ENCODE results near the gene AK1.
"Not testable (repeated sequence)": the region's sequence is repeated elsewhere in the genome, so short reads cannot be mapped to it uniquely, and the experiment has no call there.

Gene AK1

DNA sequence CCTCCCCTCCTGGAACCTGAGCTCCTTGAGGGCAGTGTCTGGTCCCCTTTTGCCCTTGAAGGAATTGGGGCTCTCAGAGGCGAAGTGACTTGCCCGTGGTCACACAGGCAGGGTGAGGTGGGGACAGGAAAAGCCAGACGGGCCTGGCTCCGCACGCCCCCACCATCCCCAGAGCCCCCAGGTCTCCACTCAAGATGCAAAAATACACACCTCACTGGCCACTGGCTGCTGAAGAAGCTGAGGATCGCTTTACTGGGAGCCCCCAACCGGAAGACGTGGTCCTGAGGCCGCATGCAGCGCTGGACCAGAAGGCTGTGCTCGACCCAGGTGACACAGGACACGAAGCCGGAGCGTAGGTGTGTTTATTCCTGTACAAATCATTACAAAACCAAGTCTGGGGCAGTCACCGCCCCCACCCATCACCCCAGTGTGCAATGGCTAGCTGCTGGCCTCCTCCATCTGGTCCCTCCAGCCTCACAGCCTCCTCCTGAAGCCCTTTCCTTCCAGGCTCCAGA, 7.6 kb upstream of the AK1 start:
- no peak for DNase-seq (ENCODE audit: low read depth in 1 of 2, low spot score in 1 of 2)

- DNase-seq (ENCODE audit: low read depth in 1 of 2, low spot score in 1 of 2) = no peak
Observed at GRCh38 chr9:127884427-127884911, 7.0 kb upstream of the AK1 start.

DNA sequence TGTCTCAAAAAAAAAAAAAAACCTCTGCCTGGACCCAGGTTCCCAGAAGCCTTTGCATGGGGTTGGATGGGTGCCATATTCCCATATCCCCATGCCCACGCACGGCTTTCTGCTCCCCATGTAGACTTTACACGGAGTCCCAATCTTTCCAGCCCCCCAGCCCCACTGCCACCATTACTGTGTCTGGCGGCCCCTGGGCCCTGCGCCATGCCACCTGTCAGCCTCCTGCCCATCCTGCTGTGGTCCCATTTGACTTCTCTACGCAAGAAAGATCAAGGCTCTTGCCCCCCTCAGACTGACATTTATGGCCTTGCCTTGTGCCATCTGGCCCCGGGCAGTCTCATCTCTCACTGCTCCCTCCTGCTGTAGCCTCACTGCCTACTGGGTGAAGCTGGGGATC, 6.5 kb upstream of the AK1 start:
- no peak for DNase-seq (ENCODE audit: low read depth in 1 of 2, low spot score in 1 of 2)

- not testable (repeated sequence) for DNase-seq (ENCODE audit: low read depth in 1 of 2, low spot score in 1 of 2)
Observed at GRCh38 chr9:127881715-127882114, 4.2 kb upstream of the AK1 start.

DNA sequence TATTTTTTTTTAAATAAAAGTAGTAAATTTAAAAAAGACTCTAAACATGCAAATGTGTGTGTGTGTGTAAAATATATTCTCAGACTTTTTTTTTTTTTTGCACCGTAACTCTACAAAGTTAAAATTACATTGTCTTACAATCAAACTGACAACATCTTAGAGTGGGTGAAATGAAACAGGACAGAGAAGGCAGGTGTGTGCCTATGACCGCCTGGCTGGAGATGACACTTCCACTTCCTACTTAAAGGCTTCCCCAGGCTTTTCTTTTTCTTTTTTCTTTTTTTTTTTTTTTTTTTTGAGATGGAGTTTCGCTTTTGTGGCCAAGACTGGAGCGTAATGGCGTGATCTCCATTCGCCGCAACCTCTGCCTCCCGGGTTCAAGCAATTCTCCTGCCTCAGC, 2.7 kb upstream of the AK1 start:
- no peak for DNase-seq (ENCODE audit: low read depth in 1 of 2, low spot score in 1 of 2)

DNA sequence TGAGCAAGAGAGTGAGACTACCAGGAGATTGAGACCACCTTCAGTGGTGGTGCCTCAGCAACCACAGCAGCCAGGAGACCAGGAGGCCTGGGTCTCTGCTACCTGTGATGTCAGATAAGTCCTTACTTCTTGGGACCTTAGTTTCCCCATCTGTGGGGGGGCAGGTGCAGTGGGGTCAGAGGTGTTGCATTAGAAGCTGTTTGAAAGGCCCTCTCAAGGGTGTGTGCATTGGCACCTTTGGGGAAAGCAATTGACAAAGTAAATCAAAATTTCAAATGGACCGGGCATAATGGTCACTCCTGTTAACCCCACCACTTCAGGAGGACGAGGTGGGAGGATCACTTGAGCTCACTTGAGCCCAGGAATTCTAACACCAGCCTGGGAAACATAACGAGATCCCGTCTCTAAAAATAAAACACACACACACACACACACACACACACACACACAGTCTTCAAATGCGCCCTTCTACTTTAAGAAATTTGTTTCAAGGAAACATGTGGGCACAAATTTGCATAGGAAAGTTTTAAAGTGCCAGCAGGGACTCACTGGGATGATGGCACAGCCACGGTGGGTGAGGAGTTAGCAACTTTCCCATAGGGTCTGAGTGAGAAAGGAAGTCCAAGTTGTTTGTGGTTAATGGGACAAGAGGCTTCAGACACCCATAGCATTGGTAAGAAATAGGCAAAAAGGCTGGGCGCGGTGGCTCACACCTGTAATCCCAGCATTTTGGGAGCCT, 1.3 kb upstream of the AK1 start:
- no peak for DNase-seq (ENCODE audit: low read depth in 1 of 2, low spot score in 1 of 2)

DNA sequence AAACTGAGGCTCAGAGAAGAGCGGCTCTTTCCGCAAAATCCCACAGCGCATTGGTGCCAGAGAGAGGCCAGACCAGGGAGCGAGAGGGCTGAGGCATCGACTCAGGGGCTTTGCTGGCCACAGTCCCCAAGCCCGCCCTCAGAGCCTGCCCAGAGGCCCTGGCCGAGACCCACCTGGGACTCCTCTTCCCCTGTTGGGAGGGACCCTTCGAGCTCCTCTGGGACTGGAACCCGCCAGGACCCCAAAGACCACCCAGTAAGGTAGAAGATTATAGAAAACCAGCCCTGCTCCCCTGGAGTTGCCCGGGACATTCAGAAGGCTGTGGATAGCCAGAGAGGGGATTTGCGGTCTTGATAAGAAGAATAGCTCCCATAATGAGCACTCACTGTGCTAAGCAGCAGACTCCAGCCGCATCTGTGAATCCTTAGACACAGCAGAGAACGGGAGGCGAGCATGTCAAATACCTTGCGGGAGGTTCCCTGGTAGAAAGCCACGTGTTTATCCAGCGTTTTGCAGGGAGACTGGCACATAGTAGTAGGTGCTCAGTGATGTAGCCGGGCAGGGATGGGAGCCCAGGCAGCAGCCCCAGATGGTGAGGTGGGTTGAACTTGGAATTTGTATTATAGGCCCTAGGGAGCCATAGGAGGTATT, 651 bp upstream of the AK1 start:
- DNase-seq (ENCODE audit: low read depth in 1 of 2, low spot score in 1 of 2) = no peak

DNA sequence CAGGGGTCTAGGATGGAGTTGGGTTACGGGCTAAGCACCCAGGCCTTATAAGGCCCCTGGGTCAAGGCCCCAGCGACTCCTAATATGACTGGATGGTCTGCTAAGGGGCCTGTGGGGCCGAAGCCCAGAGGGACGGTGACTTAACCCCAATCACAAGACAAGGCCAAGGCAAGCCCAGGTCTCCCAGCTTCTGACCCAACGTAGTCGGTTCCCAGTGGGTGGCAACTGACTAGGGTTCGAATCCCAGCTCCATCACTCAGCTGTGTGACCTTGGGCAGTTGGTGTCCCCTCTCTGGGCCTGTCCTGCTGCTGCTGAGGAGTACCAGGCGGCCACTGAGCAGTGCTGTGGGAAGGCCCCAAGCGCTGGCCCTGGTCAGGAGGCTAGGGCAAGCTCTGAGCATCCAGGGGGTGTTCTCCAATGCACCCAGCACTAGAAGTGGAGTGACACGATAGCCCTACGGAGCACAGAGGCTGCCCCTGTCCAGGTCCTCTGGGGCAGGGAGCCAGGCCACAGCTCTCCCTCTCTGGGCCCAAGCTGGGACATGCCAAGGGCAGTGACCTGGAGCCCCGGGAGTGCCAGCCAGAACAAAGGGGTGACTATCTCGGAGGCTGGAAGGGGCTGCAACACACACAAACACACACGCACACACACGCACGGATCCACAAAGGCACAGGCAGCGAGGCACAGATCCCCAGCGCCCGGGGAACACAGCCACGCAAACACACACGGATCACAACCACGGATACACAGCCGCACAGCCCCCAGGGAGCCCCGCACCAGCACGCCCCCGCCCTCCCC, 512 bp downstream of the AK1 start:
- no peak for DNase-seq (ENCODE audit: low read depth in 1 of 2, low spot score in 1 of 2)

DNA sequence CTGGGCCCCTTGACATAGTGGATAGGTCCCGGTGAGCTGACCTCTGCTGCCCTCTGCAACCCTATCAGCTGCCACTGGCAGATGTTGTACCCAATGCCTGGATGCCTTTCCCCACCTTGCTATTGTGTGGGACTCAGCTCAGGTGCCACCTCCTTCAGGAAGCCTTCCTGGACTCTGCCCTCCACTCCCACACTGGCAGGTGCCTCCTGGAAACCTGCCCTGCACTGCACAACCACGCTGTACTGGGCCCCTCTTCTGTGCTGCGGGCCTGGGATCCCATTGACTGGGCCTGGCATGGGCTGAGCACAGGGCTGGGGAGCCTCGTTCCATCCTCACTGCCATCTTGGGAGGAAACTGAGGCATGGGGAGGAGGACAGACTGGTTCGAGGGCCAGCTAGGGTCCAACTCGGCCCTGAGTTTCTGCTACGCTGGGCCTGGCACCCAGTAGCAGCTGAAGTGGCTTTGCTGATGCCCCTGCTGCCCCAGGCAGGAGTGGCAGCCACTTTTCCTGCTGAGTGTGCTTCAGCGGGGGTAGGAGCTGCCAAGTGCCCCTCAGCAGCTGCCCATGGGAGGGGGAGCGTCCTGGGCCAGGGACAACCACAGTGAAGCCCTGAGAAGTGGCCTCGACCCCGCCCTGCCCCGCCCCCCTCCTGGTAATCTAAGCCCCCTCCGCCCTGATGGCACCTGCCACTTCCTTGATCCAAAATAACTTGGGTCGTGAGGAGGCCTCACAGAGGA, 1.3 kb downstream of the AK1 start:
- DNase-seq (ENCODE audit: low read depth in 1 of 2, low spot score in 1 of 2) = no peak

- no peak for DNase-seq (ENCODE audit: low read depth in 1 of 2, low spot score in 1 of 2)
Observed at GRCh38 chr9:127875306-127875966, 2.0 kb downstream of the AK1 start.

DNA sequence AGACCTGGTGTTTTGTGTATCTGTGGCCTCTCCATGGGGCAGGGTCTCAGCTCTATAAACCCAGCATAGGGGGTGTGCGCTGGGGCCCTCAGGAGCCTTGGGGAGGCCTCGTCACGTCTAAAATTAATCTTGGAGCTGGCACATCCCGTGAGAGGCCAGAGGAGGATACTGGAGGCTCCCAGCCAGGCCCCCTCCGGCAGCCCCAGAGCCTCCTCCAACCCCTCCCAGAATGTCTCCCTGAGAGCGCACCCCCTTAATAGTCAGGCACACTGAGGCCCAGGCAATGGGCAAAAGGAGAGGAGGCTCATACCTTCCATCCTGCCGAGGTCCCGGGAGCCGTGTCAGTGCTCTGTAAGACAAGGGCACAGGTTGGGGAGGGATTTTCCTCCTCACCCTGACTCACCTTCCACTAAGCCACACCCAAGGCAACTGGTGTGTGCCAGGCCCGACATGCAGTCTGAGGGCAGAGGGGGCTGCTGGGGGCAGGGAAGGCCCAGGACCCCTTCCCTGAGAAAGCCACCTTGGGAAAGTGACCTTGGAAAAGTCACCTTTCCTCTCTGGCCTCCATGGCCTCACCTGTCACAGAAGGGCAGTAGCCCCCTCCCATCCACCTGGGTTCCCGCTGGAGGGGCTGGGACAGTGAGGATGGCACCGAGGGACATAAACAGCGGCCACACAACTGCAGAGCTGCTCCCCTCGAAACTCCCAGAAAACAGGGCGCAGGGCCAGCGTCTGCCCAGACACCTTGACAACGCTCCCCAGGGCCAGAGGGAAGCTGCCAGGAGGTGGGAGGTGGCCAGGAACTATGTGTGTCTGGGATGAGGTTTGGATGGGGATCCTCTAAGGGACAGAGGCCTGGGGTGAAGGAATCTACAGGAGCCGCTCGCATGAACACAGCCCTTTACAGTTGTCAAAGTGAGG, 2.9 kb downstream of the AK1 start:
- no peak for DNase-seq (ENCODE audit: low read depth in 1 of 2, low spot score in 1 of 2)

GRCh38 chr9:127873886-127874285, 3.6 kb downstream of the AK1 start:
- no peak for DNase-seq (ENCODE audit: low read depth in 1 of 2, low spot score in 1 of 2)

- no peak for DNase-seq (ENCODE audit: low read depth in 1 of 2, low spot score in 1 of 2)
Observed at GRCh38 chr9:127873223-127873691, 4.2 kb downstream of the AK1 start.

- no peak for DNase-seq (ENCODE audit: low read depth in 1 of 2, low spot score in 1 of 2)
Observed at GRCh38 chr9:127872369-127873222, 4.9 kb downstream of the AK1 start.

- DNase-seq (ENCODE audit: low read depth in 1 of 2, low spot score in 1 of 2) = no peak
Observed at GRCh38 chr9:127871531-127871930, 5.9 kb downstream of the AK1 start.

DNA sequence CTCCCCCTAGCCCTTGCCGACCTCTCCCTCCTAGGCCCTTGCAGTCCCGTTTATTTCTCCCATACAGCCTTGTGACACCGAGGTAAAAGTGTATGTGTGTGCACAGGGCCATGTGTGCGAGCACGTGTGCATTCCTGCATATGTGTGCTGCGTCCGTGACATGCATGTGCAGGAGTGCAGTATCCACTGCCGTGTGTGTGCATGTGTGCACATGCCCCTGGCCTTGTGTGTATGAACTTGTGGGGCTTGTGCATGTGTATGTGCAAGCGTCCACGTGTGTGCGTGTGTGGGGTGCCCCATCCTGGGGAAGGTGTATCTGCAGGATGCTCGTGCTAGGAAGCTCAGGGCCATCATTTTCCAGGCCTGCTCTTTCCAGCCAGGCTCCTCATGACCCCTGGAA, 6.6 kb downstream of the AK1 start:
- DNase-seq (ENCODE audit: low read depth in 1 of 2, low spot score in 1 of 2) = no peak

DNA sequence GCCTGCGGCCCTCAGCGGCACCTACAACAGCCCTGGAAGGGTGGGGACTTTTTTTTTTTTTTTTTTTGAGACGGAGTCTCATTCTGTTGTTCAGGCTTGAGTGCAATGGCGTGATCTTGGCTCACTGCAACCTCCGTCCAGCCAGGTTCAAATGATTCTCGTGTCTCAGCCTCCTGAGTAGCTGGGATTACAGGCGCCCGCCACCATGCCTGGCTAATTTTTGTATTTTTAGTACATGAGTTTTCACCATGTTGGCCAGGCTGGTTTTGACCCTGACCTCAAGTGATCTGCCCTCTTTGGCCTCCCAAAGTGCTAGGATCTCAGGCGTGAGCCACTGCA, 7.4 kb downstream of the AK1 start:
- DNase-seq (ENCODE audit: low read depth in 1 of 2, low spot score in 1 of 2) = not testable (repeated sequence)

- DNase-seq (ENCODE audit: low read depth in 1 of 2, low spot score in 1 of 2) = peak; percentile 55 to 68
Observed at GRCh38 chr9:127869310-127870152, 7.9 kb downstream of the AK1 start.
